Measurements from ENCODE around the gene KRTAP4-3.
"Not testable (repeated sequence)": the region's sequence is repeated elsewhere in the genome, so short reads cannot be mapped to it uniquely, and the experiment has no call there.

The KRTAP4-3 gene

DNA sequence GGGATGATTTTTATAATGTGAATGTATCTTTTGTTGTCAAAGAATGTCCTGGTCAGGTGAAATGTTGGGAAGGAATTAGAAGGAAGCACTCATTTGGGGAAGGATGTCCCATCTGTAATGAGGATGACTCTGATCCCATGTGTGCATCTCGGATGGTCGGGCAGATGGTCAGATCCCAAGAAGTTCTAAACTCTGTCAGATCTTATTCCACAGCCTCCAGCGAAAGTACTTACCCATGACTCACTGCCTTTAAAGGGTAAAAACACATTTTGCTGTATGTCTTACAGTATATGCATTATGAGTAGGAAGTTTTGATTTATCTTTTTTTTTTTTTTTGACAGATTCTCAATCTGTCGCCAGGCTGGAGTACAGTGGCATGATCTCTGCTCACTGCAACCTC, 49.3 kb downstream of the KRTAP4-3 start:
- Histone ChIP-seq H3K4me3 (ENCODE audit: extremely low read depth, insufficient read depth, low read length, poor library complexity, severe bottlenecking) (no peak overlapping the region), H3K36me3 (ENCODE audit: control insufficient read depth, insufficient read depth, low read length) (no peaks in the 10 kb centered on the region), H3K27ac (ENCODE audit: low read depth, low read length, severe bottlenecking) (no peak overlapping the region), H3K4me1 (ENCODE audit: control insufficient read depth, insufficient read depth, low read length, poor library complexity, severe bottlenecking) (no peaks in the 10 kb centered on the region), H3K9me3 (ENCODE audit: control insufficient read depth, low read length) (no peaks in the 10 kb centered on the region)
- 84 to 90% methylated on average over 2 of the region's 4 CpGs for WGBS, 2 experiments (ENCODE audit: insufficient coverage in 2 of 2)

DNA sequence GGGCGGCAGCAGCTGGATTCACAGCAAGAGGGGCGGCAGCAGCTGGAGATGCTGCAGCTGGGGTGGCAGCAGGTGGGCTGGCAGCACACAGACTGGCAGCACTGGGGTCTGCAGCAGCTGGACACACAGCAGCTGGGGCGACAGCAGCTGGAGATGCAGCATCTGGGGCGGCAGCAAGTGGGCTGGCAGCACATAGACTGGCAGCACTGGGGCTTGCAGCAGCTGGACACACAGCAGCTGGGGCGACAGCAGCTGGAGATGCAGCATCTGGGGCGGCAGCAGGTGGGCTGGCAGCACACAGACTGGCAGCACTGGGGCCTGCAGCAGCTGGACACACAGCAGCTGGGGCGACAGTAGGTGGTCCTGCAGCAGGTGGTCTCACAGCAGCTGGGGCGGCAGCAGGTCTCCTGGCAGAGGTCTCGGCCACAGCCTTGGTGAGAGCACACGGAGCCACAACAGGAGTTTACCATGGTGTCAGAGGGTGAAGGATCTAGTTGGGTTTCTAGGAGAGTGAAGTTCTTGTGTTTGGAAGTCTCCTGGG, 50.1 kb downstream of the KRTAP4-3 start, which contains the start of gene KRTAP4-11:
Gene KRTAP4-11 (minus strand): TSS at position 528 of the 541 bp plus-strand sequence. CDS start 58 bp downstream, at position 470.
- not testable (repeated sequence) for H3K4me3 ChIP-seq (ENCODE audit: extremely low read depth, insufficient read depth, low read length, poor library complexity, severe bottlenecking); H3K27ac ChIP-seq (ENCODE audit: low read depth, low read length, severe bottlenecking); H3K36me3 ChIP-seq (ENCODE audit: control insufficient read depth, insufficient read depth, low read length); H3K4me1 ChIP-seq (ENCODE audit: control insufficient read depth, insufficient read depth, low read length, poor library complexity, severe bottlenecking); H3K9me3 ChIP-seq (ENCODE audit: control insufficient read depth, low read length)
- 79 to 86% methylated on average over 10 of the region's 10 CpGs for WGBS, 2 experiments (ENCODE audit: insufficient coverage in 2 of 2)
